Endodermal cell (in vitro differentiated cells): ENCODE results near the gene IGFLR1. TPM values are rescaled to one million over a fixed set of nuclear protein-coding genes. Genes with fewer than 3 reads are reported as not detected.

Experiments
- DNase-seq: peaks from one replicate; pipeline ENCODE4 v3.0.0-alpha.2; 2017
- H3K27ac ChIP-seq: 2 replicates; pipeline ENCODE4 v1.5.1; 2013; ENCODE audit warnings: mild to moderate bottlenecking, low read depth, low read length, moderate library complexity
- H3K27me3 ChIP-seq: 2 replicates; pipeline ENCODE4 v1.6.1; 2013; ENCODE audit warnings: mild to moderate bottlenecking, low read length, moderate library complexity; ENCODE audit not compliant: insufficient read depth, control insufficient read depth, poor library complexity, severe bottlenecking
- H3K36me3 ChIP-seq: 2 replicates; pipeline ENCODE4 v1.7.0; 2013; ENCODE audit warnings: mild to moderate bottlenecking, low read length, moderate library complexity; ENCODE audit not compliant: control insufficient read depth, insufficient read depth
- H3K4me1 ChIP-seq: one replicate; pipeline ENCODE4 v1.7.0; 2013; ENCODE audit warnings: low read length; ENCODE audit not compliant: control insufficient read depth, insufficient read depth
- H3K4me3 ChIP-seq: 2 replicates; pipeline ENCODE4 v1.5.1; 2013; ENCODE audit warnings: mild to moderate bottlenecking, low read length, moderate library complexity
- H3K9ac ChIP-seq: 2 replicates; pipeline ENCODE4 v1.6.1; 2013; ENCODE audit warnings: mild to moderate bottlenecking, low read length, moderate library complexity; ENCODE audit not compliant: poor library complexity, severe bottlenecking; ENCODE audit errors: extremely low read depth
- H3K9me3 ChIP-seq: 2 replicates; pipeline ENCODE4 v1.6.1; 2013; ENCODE audit warnings: mild to moderate bottlenecking, low read length, moderate library complexity; ENCODE audit not compliant: control insufficient read depth
- H3K27ac Mint-ChIP-seq: 2 replicates; pipeline ENCODE4 v1.8.0; 2020; ENCODE audit warnings: mixed read lengths
- H3K27me3 Mint-ChIP-seq: 2 replicates; pipeline ENCODE4 v1.8.0; 2021; ENCODE audit warnings: mild to moderate bottlenecking, mixed read lengths; ENCODE audit not compliant: insufficient read depth
- H3K36me3 Mint-ChIP-seq: 2 replicates; pipeline ENCODE4 v1.8.0; 2020; ENCODE audit warnings: low read depth, mixed read lengths
- H3K4me1 Mint-ChIP-seq: 2 replicates; pipeline ENCODE4 v1.8.0; 2020; ENCODE audit warnings: mixed read lengths
- H3K4me3 Mint-ChIP-seq: 2 replicates; pipeline ENCODE4 v1.8.0; 2020; ENCODE audit warnings: mild to moderate bottlenecking, moderate library complexity, mixed read lengths
- H3K9me3 Mint-ChIP-seq: 2 replicates; pipeline ENCODE4 v1.8.0; 2020; ENCODE audit warnings: mild to moderate bottlenecking, mixed read lengths
- CTCF ChIP-seq: fragments of 200-600 bp; sonication (generic); conservative IDR thresholded peaks from 2 replicates; pipeline ENCODE4 v1.5.0; 2021; ENCODE audit warnings: antibody characterized with exemption, mild to moderate bottlenecking
- WGBS, 2 experiments: methylation state at CpG; one replicate each; pipeline versions ENCODE4 v1.1.5 to v1.1.7; 2013; ENCODE audit warnings: missing lambda C conversion rate in 2 of 2, mixed read lengths in 1 of 2; ENCODE audit not compliant: insufficient coverage in 1 of 2, insufficient read length in 1 of 2; 5-methylcytosine and 5-hydroxymethylcytosine counted together
- total RNA-seq, 2 donors: library from RNA; stranded (reverse); fragmentation: NEBNext Ultra II Directional in 1 of 2; extraction: Animal tissue kit (Norgen Biotek cat#: 25700) in 1 of 2; gene quantifications; 2 replicates in 1 of 2; 3 replicates in 1 of 2; pipeline ENCODE4 v1.2.1, GENCODE V29; 2021

Gene IGFLR1
- total RNA-seq, 2 donors from 2014 or later = 4.6 to 7.1 TPM

DNA sequence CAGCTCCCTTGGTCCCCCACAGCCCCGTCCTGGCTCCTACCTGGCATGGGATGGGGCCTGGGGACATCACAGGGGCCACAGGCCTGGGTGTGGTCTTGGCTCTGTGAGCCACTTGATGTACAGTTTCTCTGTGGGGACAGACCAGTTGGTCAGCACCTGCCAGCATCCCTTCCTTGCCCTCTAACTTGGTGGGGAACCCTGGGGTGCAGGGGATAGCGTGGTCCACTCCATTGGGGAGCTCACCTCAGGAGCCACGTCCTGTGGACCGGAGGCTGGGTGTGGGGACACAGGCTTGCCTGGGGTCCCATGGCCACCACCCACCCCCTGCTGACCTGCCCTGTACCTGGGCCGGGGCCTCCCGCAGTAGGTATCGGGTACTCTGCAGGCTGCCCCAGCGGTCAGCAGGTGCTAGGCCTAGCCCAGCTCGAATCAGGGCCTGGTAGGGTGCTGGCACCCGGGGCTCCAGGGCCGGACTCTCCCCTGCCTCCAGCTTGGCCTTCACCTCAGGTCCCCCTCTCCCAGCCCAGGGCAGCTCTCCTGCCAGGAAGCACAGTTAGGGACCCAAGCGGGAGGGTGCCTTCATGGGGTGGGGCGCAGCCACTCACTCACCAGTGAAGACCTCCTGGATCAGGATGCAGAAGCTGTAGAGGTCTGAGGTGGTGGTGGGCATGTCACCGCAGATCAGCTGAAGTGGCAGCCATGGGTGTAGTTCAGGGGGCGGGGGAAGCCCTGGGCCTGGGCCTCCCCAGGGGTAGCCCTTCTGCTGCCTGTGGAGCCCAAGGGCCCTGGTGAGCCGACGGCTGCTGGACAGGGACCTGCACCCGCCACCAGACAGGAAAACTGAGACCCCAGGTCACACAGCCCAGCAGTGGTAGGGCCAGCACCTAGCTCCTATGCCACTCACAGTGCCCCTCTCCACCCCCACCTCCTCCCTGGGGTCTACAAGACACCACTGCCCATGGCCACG lies 48.0 kb upstream of the IGFLR1 start:
- Mint-ChIP-seq H3K27ac (no peak overlapping the region), H3K36me3 (no peaks in the 10 kb centered on the region), H3K27me3 (no peaks in the 10 kb centered on the region), H3K4me3 (no peak overlapping the region), H3K4me1 (peaks cover under 1% of the 10 kb centered on the region), H3K9me3 (no peaks in the 10 kb centered on the region)
- Histone ChIP-seq H3K9me3 (no peaks in the 10 kb centered on the region), H3K36me3 (no peaks in the 10 kb centered on the region), H3K4me3 (no peak overlapping the region), H3K27ac (no peak overlapping the region), H3K4me1 (no peaks in the 10 kb centered on the region), H3K27me3 (peaks cover 4% of the 10 kb centered on the region), H3K9ac (no peak overlapping the region)
- DNase-seq = peak; percentile 29
- no peak for TF ChIP-seq CTCF
- 93% methylated on average over 5 to 19 of the region's 19 CpGs for WGBS, 2 experiments

GRCh38 chr19:35789195-35789977 lies 47.1 kb upstream of the IGFLR1 start:
- Mint-ChIP-seq H3K36me3 (no peaks in the 10 kb centered on the region), H3K4me1 (peaks cover 3% of the 10 kb centered on the region), H3K27me3 (no peaks in the 10 kb centered on the region), H3K9me3 (no peaks in the 10 kb centered on the region), H3K27ac (no peak overlapping the region), H3K4me3 (no peak overlapping the region)
- H3K27ac ChIP-seq = peak overlapping the region; percentile 32
- H3K9ac ChIP-seq = no peak overlapping the region
- no peaks in the 10 kb centered on the region for H3K36me3 ChIP-seq
- H3K9me3 ChIP-seq = no peaks in the 10 kb centered on the region
- no peaks in the 10 kb centered on the region for H3K27me3 ChIP-seq
- H3K4me1 ChIP-seq = no peaks in the 10 kb centered on the region
- 76 to 87% methylated on average over 4 to 11 of the region's 11 CpGs for WGBS, 2 experiments
- no peak for TF ChIP-seq CTCF
- DNase-seq = peak; percentile 24
- no peak overlapping the region for H3K4me3 ChIP-seq

DNA sequence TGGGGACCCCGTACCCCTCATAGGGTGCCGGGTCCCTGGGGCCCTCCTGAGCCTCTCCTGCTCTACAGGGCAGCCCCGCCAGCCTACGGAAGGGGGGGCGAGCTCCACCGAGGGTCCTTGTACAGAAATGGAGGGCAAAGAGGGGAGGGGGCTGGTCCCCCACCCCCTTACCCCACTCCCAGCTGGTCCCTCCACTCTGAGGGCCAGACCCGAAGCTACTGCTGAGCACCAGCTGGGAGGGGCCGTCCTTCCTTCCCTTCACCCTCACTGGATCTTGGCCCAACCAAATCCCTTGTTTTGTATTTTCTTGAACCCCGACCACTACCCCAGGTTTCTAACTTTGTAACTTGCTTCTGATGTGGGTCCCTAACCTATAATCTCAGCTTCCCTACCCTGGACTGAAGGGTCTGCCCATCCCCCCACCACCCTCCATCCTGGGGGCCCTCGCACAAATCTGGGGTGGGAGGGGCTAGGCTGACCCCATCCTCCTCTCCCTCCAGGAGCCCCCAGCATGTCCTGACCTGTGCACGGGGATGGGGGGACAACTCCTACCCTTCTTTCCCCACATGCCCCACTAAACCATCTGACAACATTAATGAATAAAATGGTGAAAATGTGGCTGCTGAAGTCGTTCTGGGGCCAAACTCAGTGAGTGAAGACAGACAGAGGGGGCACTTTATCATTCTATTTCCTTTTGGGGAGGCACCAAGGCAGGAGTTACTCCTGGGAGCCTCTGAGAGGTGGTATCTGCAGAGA lies 46.1 kb upstream of the IGFLR1 start:
- H3K27me3 Mint-ChIP-seq = peaks cover 3% of the 10 kb centered on the region
- no peaks in the 10 kb centered on the region for H3K9me3 Mint-ChIP-seq
- peaks cover 5% of the 10 kb centered on the region for H3K4me1 Mint-ChIP-seq
- Histone ChIP-seq H3K27me3 (no peaks in the 10 kb centered on the region), H3K4me1 (no peaks in the 10 kb centered on the region), H3K27ac (no peak overlapping the region), H3K4me3 (no peak overlapping the region), H3K9ac (no peak overlapping the region), H3K36me3 (no peaks in the 10 kb centered on the region), H3K9me3 (no peaks in the 10 kb centered on the region)
- DNase-seq = no peak
- no peak overlapping the region for H3K27ac Mint-ChIP-seq
- TF ChIP-seq CTCF = no peak
- 82 to 92% methylated on average over 3 to 12 of the region's 12 CpGs for WGBS, 2 experiments
- no peaks in the 10 kb centered on the region for H3K36me3 Mint-ChIP-seq
- H3K4me3 Mint-ChIP-seq = no peak overlapping the region
